Osteocyte (in vitro differentiated cells): ENCODE results near the gene PTPN1. TPM values are rescaled to one million over a fixed set of nuclear protein-coding genes. Genes with fewer than 3 reads are reported as not detected.

Experiments
- DNase-seq: peaks from one replicate; pipeline ENCODE4 v3.0.0; 2021; ENCODE audit warnings: mixed read lengths; ENCODE audit not compliant: unreplicated experiment; ENCODE audit errors: extremely low spot score
- H3K27ac Mint-ChIP-seq: one replicate; pipeline ENCODE4 v1.8.0; 2021; ENCODE audit warnings: mild to moderate bottlenecking, mixed read lengths; ENCODE audit not compliant: unreplicated experiment
- H3K27me3 Mint-ChIP-seq: one replicate; pipeline ENCODE4 v1.8.0; 2021; ENCODE audit warnings: mixed read lengths; ENCODE audit not compliant: unreplicated experiment
- H3K36me3 Mint-ChIP-seq: one replicate; pipeline ENCODE4 v1.8.0; 2021; ENCODE audit warnings: mixed read lengths; ENCODE audit not compliant: unreplicated experiment
- H3K4me1 Mint-ChIP-seq: one replicate; pipeline ENCODE4 v1.8.0; 2021; ENCODE audit warnings: mixed read lengths; ENCODE audit not compliant: unreplicated experiment
- H3K4me3 Mint-ChIP-seq: one replicate; pipeline ENCODE4 v1.8.0; 2021; ENCODE audit warnings: mild to moderate bottlenecking, moderate library complexity, mixed read lengths; ENCODE audit not compliant: unreplicated experiment
- H3K9me3 Mint-ChIP-seq: one replicate; pipeline ENCODE4 v1.8.0; 2021; ENCODE audit warnings: mixed read lengths; ENCODE audit not compliant: unreplicated experiment
- CTCF ChIP-seq: fragments of 200-600 bp; sonication (generic); IDR thresholded peaks from 2 replicates; pipeline ENCODE4 v1.5.0; 2021; ENCODE audit warnings: antibody characterized with exemption, mild to moderate bottlenecking, moderate library complexity
- total RNA-seq: library from RNA; stranded (reverse); gene quantifications from 2 replicates; pipeline ENCODE4 v1.2.1, GENCODE V29; 2021

Gene PTPN1
- total RNA-seq, 1 donor from 2014 or later: 29.1 TPM

GRCh38 chr20:50464725-50465650, 45.2 kb upstream of the PTPN1 start:
- H3K4me1 Mint-ChIP-seq: peaks cover 15% of the 10 kb centered on the region
- DNase-seq: no peak
- H3K27ac Mint-ChIP-seq: no peak overlapping the region
- no peak overlapping the region for H3K4me3 Mint-ChIP-seq
- H3K9me3 Mint-ChIP-seq: no peaks in the 10 kb centered on the region
- H3K36me3 Mint-ChIP-seq: peaks cover 2% of the 10 kb centered on the region
- no peak for TF ChIP-seq CTCF
- no peaks in the 10 kb centered on the region for H3K27me3 Mint-ChIP-seq

GRCh38 chr20:50467174-50467573, 43.0 kb upstream of the PTPN1 start:
- no peak overlapping the region for H3K27ac Mint-ChIP-seq
- peaks cover 2% of the 10 kb centered on the region for H3K27me3 Mint-ChIP-seq
- H3K4me1 Mint-ChIP-seq: peaks cover 7% of the 10 kb centered on the region
- TF ChIP-seq CTCF: no peak
- no peaks in the 10 kb centered on the region for H3K9me3 Mint-ChIP-seq
- no peak for DNase-seq
- peaks cover 2% of the 10 kb centered on the region for H3K36me3 Mint-ChIP-seq
- H3K4me3 Mint-ChIP-seq: no peak overlapping the region

- H3K4me3 Mint-ChIP-seq: no peak overlapping the region
- H3K27ac Mint-ChIP-seq: no peak overlapping the region
- peaks cover 2% of the 10 kb centered on the region for H3K27me3 Mint-ChIP-seq
- no peak for DNase-seq
- TF ChIP-seq CTCF: no peak
- H3K9me3 Mint-ChIP-seq: no peaks in the 10 kb centered on the region
- peaks cover 7% of the 10 kb centered on the region for H3K4me1 Mint-ChIP-seq
- peaks cover 2% of the 10 kb centered on the region for H3K36me3 Mint-ChIP-seq
Measured at GRCh38 chr20:50467718-50468356, 42.3 kb upstream of the PTPN1 start.

GRCh38 chr20:50468378-50468798, 41.8 kb upstream of the PTPN1 start:
- DNase-seq: no peak
- Mint-ChIP-seq H3K4me1 (peaks cover 7% of the 10 kb centered on the region), H3K4me3 (no peak overlapping the region), H3K27me3 (peaks cover 2% of the 10 kb centered on the region), H3K9me3 (no peaks in the 10 kb centered on the region), H3K36me3 (peaks cover 2% of the 10 kb centered on the region), H3K27ac (no peak overlapping the region)
- no peak for TF ChIP-seq CTCF

- H3K9me3 Mint-ChIP-seq: no peaks in the 10 kb centered on the region
- H3K27me3 Mint-ChIP-seq: peaks cover 2% of the 10 kb centered on the region
- peaks cover 4% of the 10 kb centered on the region for H3K4me1 Mint-ChIP-seq
- H3K36me3 Mint-ChIP-seq: peaks cover 2% of the 10 kb centered on the region
- no peak for DNase-seq
- no peak for TF ChIP-seq CTCF
- H3K27ac Mint-ChIP-seq: no peak overlapping the region
- no peak overlapping the region for H3K4me3 Mint-ChIP-seq
Measured at GRCh38 chr20:50469176-50469723, 40.9 kb upstream of the PTPN1 start.
